ENCODE data around the gene KRT77.

KRT77 gene

DNA sequence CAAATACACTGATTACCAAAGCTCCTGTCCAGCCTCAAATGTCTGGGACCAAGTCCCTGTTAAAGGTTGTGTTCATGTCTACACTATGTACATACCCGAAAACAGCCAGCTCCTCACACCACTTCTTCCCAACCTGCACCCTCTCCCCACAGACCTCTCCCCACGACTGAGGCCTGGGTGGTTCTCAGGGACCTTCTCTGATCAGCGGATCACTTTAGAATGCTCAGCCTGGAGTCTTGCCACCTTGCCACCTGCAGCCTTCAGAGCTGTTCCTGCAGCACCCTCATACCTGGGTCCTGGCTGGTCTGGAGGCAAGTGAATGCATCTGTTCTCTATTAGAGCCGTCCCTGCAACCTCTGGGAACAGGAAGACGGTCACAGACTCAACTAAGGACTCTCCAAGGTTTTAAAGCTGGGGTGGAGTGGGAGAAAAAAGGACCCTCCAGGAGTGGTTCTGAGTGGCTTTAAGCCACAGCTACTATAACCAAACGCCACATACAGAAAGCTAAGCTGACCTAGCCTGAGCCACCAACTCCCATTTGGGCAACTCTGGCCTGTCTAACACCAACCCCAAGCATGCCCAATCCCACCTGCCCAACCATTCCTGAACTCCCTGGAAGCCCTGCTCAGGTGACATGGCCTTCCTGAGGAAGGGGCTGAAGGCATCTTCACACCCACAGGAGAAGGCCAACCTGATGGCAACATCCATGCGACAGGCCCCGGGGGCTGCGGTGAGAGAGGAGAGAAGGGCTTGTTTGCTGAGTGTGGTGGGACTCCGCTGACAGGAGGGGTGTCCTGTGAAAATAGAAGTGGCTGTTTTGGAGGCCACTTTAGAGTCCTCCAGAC is 59.9 kb downstream of the KRT77 start:
- Histone ChIP-seq H3K9me3 (ENCODE audit: insufficient read depth, low read length) (no peaks in the 10 kb centered on the region), H3K27me3 (ENCODE audit: low read depth, low read length) (peaks cover 60% of the 10 kb centered on the region), H3K79me2 (ENCODE audit: low read length) (no peaks in the 10 kb centered on the region), H4K20me1 (ENCODE audit: insufficient read depth, low read length) (peaks cover 5% of the 10 kb centered on the region; the same call in 1 of the 2 replicates), H2AFZ (ENCODE audit: low read depth, low read length) (no peak overlapping the region), H3K4me1 (ENCODE audit: low read length) (no peaks in the 10 kb centered on the region), H3K4me2 (ENCODE audit: low read length) (no peak overlapping the region), H3K4me3 (ENCODE audit: low read length) (no peak overlapping the region), H3K9ac (ENCODE audit: low read length) (no peak overlapping the region), H3K27ac (ENCODE audit: low read length) (no peak overlapping the region), H3K36me3 (replicated peaks; ENCODE audit: low read depth, low read length) (no peaks in the 10 kb centered on the region)
- TF ChIP-seq, protein P1, sequence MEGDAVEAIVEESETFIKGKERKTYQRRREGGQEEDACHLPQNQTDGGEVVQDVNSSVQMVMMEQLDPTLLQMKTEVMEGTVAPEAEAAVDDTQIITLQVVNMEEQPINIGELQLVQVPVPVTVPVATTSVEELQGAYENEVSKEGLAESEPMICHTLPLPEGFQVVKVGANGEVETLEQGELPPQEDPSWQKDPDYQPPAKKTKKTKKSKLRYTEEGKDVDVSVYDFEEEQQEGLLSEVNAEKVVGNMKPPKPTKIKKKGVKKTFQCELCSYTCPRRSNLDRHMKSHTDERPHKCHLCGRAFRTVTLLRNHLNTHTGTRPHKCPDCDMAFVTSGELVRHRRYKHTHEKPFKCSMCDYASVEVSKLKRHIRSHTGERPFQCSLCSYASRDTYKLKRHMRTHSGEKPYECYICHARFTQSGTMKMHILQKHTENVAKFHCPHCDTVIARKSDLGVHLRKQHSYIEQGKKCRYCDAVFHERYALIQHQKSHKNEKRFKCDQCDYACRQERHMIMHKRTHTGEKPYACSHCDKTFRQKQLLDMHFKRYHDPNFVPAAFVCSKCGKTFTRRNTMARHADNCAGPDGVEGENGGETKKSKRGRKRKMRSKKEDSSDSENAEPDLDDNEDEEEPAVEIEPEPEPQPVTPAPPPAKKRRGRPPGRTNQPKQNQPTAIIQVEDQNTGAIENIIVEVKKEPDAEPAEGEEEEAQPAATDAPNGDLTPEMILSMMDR (IDR thresholded peaks at IDR 0.05; ENCODE audit: low read depth, low read length), result no peak
- TF ChIP-seq EZH2phosphoT487 (IDR thresholded peaks at IDR 0.05; ENCODE audit: low read depth), result no peak

DNA sequence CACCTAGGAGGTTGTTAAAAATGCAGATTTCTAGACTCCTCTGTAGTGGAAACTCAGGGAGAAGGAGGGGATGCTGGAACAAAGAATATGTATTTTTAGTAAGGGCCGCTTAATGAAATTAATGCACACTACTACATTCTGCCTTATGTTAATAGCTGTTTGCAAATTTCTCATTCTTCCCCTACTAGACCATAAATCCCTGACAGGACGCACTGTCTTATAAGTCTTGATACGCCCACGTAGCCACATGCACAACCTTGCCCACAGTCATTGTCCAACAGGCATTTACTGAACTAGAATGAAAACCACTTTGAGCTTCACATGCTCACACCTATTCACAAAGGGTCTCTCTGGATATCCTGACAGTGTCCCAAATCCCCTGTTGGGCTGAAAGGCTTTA is 61.9 kb downstream of the KRT77 start:
- Histone ChIP-seq H2AFZ (ENCODE audit: low read depth, low read length) (no peak overlapping the region), H3K79me2 (ENCODE audit: low read length) (no peaks in the 10 kb centered on the region), H3K4me3 (ENCODE audit: low read length) (no peak overlapping the region), H3K27me3 (ENCODE audit: low read depth, low read length) (peaks cover 70% of the 10 kb centered on the region), H3K27ac (ENCODE audit: low read length) (no peak overlapping the region), H3K36me3 (replicated peaks; ENCODE audit: low read depth, low read length) (no peaks in the 10 kb centered on the region), H4K20me1 (ENCODE audit: insufficient read depth, low read length) (no peaks in the 10 kb centered on the region), H3K9me3 (ENCODE audit: insufficient read depth, low read length) (no peaks in the 10 kb centered on the region), H3K4me1 (ENCODE audit: low read length) (no peaks in the 10 kb centered on the region), H3K4me2 (ENCODE audit: low read length) (no peak overlapping the region), H3K9ac (ENCODE audit: low read length) (no peak overlapping the region)
- TF ChIP-seq EZH2phosphoT487 (IDR thresholded peaks at IDR 0.05; ENCODE audit: low read depth), result no peak
- TF ChIP-seq, protein P1 (IDR thresholded peaks at IDR 0.05; ENCODE audit: low read depth, low read length), result no peak

Data from OCI-LY3 (cell line).